ENCODE data around the gene FAM181B.

GRCh38 chr11:82703796-82704195, 29.9 kb downstream of the FAM181B start:
- TF ChIP-seq CTCF (IDR thresholded peaks at IDR 0.05) (no peak), POLR2A (IDR thresholded peaks at IDR 0.05) (no peak), POLR2AphosphoS5 (IDR thresholded peaks at IDR 0.05) (no peak)
